Bronchial epithelial cell (primary cell): ENCODE measurements around the gene TENM3. TPM values are rescaled to one million over a fixed set of nuclear protein-coding genes. Genes with fewer than 3 reads are reported as not detected.

Source experiments
- DNase-seq: peaks from one replicate; pipeline ENCODE4 v3.0.0-alpha.2; 2010; ENCODE audit warnings: low read depth
- FAIRE-seq: peaks from 2 replicates; lab custom pipeline; 2011; peaks lifted over from hg19 to GRCh38; lab: Jason Lieb, UNC
- H3K27me3 ChIP-seq: 2 replicates; pipeline ENCODE4 v1.5.1; 2011; ENCODE audit warnings: low read length; ENCODE audit not compliant: control insufficient read depth, insufficient read depth
- H3K36me3 ChIP-seq: 2 replicates; pipeline ENCODE4 v1.5.1; 2011; ENCODE audit warnings: low read length; ENCODE audit not compliant: control insufficient read depth, insufficient read depth
- H3K4me3 ChIP-seq: 2 replicates; pipeline ENCODE4 v1.5.1; 2011; ENCODE audit warnings: mild to moderate bottlenecking, low read depth, low read length, control low read depth
- total RNA-seq: library from RNA; depleted of rRNA; stranded (reverse); fragments of >200 nt; gene quantifications from 2 replicates; pipeline ENCODE4 v1.2.1, GENCODE V29; 2014
- TF ChIP-seq, protein P1 (sequence below): IDR thresholded peaks from 2 replicates; pipeline ENCODE4 v1.5.1; 2011; ENCODE audit warnings: mild to moderate bottlenecking, moderate library complexity, low read length, control low read depth, inconsistent platforms; ENCODE audit not compliant: insufficient read depth, severe bottlenecking

The TENM3 gene
- total RNA-seq, 1 donor from 2014 or later: 1.3 TPM

DNA sequence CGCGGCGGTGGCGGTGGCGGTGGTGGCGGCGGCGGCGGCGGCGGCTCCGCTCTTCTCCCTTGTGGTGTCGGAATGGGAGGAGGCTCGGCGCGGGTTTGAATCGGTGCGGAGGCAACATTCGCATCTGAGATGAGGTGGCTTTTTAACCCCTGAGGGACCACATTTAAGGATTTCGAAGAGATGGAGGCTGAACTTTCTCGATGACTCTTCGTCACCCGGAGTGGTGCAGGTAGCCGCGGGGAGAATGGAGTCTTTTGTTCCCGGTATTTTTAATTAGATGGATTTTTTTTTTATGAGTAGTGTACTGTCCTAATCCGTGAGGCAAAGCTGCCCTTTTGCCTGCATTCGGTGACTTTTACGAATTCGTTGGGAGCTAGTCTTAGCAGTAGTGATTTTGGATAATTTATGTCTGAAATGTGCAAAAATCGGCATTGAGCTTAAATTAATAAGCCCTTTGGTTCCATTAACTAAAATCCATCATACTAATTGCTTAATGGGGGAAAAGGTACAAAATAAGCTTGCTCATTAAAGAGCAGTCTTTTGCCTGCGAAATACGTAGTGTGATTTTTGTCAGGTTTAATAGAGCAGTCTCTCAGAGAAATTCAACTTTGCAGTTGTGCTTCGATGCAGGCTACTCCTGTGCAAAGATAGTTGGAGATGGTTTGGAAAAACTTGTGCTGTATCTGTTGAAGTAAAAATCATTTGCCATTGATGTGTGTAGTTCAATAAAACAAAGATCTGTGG lies 206.2 kb downstream of the TENM3 start:
- H3K4me3 ChIP-seq: peak overlapping the region; percentile 27
- DNase-seq (peak; percentile 7), FAIRE-seq (no peak)
- H3K36me3 ChIP-seq: no peaks in the 10 kb centered on the region
- TF ChIP-seq, protein P1, sequence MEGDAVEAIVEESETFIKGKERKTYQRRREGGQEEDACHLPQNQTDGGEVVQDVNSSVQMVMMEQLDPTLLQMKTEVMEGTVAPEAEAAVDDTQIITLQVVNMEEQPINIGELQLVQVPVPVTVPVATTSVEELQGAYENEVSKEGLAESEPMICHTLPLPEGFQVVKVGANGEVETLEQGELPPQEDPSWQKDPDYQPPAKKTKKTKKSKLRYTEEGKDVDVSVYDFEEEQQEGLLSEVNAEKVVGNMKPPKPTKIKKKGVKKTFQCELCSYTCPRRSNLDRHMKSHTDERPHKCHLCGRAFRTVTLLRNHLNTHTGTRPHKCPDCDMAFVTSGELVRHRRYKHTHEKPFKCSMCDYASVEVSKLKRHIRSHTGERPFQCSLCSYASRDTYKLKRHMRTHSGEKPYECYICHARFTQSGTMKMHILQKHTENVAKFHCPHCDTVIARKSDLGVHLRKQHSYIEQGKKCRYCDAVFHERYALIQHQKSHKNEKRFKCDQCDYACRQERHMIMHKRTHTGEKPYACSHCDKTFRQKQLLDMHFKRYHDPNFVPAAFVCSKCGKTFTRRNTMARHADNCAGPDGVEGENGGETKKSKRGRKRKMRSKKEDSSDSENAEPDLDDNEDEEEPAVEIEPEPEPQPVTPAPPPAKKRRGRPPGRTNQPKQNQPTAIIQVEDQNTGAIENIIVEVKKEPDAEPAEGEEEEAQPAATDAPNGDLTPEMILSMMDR: no peak
- H3K27me3 ChIP-seq: peaks cover 13% of the 10 kb centered on the region

DNA sequence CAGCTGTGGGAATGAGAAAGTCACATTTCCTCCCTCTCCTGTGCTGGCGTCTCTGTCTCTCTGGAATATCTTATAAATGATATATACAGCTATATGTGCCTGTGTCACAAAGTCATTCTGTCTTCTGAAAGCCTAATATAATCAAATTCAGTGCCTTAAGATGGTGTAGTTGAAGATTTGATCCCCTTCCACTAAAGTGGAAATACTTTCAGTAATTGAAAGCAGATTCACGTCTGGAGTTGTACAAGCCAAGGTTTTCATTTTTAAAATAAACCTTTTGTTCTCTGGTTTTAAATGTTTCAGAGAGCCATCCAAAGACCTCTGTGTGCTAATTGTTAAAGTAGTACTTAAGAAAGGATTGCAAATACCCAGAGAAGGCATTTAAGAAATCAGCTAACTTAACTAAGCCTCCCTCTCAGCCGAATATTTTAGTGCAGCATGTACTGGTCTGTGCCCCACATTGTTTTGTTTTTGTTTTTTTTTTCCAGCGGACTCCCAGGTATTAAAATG lies 206.8 kb downstream of the TENM3 start:
- no peak for FAIRE-seq
- DNase-seq: no peak
- no peak overlapping the region for H3K4me3 ChIP-seq
- TF ChIP-seq, protein P1: no peak
- H3K36me3 ChIP-seq: no peaks in the 10 kb centered on the region
- peaks cover 13% of the 10 kb centered on the region for H3K27me3 ChIP-seq

DNA sequence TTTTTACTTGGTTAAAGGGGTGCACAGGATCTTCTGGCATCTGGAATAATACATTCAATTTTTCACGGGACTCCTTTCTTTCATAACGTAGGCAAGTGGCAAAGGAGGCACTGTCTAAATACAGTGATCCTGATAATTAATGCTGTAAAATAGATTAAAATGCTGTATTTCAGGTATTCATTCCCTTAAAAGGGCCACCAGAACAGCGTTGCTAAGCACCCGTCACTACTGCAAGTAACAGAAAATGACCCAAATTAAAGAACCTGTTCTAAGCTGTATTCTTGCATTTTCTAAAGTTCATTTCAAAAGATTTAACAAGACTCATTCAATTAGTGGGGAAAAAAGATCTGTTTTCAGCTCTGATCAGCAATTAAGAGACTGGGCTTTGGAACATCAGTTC lies 208.2 kb downstream of the TENM3 start:
- H3K27me3 ChIP-seq: peaks cover 13% of the 10 kb centered on the region
- DNase-seq: no peak
- TF ChIP-seq, protein P1: no peak
- no peak overlapping the region for H3K4me3 ChIP-seq
- no peaks in the 10 kb centered on the region for H3K36me3 ChIP-seq
- FAIRE-seq: no peak

DNA sequence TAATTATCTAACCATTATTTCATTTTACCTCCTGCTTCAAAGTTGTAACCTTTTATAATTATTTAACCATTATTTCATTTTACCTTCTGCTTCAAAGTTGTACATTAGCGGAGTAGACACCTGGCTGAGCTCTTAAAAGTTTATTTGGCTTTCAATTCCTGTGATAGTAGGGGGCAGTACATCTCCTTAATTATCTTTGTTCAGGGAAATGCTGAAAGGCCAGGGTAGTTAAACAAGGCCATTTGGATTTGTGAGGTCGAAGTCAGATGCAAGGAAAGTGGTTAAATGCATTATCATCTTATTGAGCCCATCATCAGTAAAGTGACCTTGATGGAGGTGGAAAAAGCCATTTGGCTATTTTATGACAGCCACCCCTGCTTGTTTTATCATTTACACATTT lies 210.6 kb downstream of the TENM3 start:
- peaks cover 7% of the 10 kb centered on the region for H3K27me3 ChIP-seq
- no peak for DNase-seq
- no peak overlapping the region for H3K4me3 ChIP-seq
- no peak for FAIRE-seq
- TF ChIP-seq, protein P1: no peak
- no peaks in the 10 kb centered on the region for H3K36me3 ChIP-seq

DNA sequence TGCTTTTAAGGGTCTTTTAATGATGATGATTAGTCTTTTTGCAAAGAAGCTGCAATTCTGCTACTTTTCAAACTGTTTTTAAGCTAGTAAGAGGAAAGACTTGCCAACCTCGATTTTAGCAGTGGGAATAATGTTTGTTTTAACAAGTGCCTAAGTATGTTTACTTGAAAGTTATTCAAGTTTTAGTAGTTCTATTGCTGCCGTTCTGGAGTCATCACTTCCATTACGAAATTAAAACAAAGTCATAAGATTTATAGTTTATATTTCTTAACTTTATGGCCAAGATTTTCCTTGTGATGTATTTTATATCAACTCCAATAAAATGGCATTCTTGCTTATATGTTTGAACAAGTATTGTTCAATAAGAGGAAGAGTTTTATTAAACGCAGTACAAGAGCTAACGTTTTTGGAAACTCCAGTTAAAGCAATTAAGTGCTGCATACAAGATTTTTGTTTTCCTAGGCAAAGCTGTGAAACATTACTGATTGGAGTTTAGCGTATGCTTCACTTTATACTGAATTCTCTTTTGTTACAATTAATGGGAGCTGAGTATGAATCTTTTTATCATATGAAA lies 211.3 kb downstream of the TENM3 start:
- H3K27me3 ChIP-seq: peaks cover 7% of the 10 kb centered on the region
- TF ChIP-seq, protein P1: no peak
- no peaks in the 10 kb centered on the region for H3K36me3 ChIP-seq
- FAIRE-seq (no peak), DNase-seq (no peak)
- H3K4me3 ChIP-seq: no peak overlapping the region
